Measurements from ENCODE around the gene TKTL1.

TKTL1 gene

DNA sequence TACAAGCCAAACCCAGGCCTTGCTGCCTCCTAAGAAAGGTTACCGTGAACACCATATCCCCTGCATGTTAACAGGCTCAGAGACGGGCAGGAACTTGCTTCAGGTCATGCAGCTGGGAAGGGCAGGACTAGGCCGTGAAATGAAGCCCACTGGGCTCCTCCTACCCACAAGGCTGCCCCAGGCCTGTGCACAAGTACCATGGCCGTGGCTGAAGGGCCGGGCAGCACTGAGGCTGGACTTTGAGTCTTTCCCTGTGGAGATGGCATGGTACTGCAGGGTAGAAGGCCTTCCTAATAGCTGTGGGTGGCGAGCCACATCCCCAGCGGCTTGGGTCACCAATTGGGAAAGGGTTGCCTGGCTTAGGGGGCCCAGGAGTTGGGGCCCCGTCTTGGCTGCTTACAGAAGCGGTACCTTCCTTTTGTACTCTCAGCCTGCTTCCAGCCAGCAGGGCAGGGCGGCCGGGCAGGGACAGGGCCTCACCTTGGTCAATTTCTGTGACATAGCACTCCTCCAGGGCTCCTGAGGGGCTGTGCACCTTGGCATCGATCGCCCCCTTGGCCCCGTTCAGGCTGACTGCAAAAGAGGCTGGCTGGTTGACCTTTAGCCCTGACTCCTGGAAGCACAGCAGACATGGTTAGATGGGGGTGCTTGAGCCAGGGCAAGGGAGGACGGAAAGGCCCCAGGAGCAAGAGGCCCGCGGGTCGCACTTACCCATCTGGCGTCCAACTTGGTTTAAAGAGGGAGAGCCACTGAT lies 55.0 kb downstream of the TKTL1 start:
- H3K4me3 ChIP-seq (replicated peaks; ENCODE audit: low read depth, low read length): no peak overlapping the region
- no peak for DNase-seq (ENCODE audit: low read depth)
- TF ChIP-seq, protein P1, sequence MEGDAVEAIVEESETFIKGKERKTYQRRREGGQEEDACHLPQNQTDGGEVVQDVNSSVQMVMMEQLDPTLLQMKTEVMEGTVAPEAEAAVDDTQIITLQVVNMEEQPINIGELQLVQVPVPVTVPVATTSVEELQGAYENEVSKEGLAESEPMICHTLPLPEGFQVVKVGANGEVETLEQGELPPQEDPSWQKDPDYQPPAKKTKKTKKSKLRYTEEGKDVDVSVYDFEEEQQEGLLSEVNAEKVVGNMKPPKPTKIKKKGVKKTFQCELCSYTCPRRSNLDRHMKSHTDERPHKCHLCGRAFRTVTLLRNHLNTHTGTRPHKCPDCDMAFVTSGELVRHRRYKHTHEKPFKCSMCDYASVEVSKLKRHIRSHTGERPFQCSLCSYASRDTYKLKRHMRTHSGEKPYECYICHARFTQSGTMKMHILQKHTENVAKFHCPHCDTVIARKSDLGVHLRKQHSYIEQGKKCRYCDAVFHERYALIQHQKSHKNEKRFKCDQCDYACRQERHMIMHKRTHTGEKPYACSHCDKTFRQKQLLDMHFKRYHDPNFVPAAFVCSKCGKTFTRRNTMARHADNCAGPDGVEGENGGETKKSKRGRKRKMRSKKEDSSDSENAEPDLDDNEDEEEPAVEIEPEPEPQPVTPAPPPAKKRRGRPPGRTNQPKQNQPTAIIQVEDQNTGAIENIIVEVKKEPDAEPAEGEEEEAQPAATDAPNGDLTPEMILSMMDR (IDR thresholded peaks at IDR 0.05; ENCODE audit: low read length, missing control alignments): no peak

DNA sequence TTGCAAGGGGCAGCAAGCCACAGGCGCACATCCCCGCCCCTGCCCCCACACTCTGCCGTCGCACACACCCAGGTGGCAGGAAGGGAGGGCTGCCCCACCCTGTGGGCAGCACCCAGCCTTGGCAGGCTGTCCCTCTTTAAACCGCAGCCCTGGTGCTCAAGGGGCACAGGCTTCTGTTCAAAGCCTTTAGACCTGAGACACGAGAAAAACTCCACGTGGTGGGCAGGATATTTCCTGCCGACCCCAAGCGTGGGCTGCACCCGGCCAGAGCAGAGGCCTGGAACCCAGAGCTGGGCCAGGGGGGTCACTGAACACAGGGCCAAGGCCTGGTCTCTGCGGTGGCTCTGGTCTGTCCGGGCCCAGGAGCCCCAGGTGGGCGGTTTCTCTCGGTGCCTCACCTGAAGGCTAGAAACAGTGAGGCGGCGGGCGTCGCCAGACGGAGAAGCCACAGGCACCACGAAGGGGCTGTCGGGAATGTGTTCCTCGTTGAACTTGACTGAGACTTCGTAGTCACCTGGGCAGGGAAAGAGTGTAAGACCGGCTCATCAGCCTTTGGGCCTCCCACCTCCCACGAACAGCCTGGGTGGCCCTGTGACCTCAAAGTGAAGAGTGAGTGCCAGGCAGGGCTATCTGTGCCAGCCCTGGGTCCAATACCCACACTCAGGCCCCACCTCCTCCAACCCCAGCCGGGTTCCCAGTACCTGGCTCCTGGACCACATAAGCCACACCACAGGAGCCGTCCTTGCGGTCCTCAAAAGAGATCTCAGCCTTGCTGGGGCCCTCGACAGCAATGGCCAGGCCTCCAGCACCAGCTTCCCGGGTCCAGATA lies 55.8 kb downstream of the TKTL1 start:
- DNase-seq (ENCODE audit: low read depth): no peak
- TF ChIP-seq, protein P1 (IDR thresholded peaks at IDR 0.05; ENCODE audit: low read length, missing control alignments): no peak
- no peak overlapping the region for H3K4me3 ChIP-seq (replicated peaks; ENCODE audit: low read depth, low read length)

DNA sequence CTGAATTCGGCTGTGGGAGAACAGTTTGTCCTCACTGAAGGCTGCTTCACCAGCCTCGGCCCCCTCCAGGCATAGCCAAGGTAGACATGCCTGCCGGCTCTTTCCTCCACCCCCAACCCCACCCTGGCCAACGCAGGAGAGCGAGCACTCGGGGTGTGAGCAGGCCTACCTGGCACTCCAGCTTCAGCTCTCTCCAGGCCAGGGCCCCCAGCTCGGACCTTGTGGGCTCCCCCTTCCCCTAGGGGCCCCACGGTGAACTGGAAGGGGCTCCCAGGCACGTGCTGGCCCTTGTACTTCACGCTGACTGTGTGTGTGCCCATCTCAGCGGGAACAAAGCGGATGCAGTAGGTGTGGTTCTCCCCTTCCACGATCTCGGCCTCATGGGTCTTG lies 56.4 kb downstream of the TKTL1 start:
- no peak overlapping the region for H3K4me3 ChIP-seq (replicated peaks; ENCODE audit: low read depth, low read length)
- TF ChIP-seq, protein P1 (IDR thresholded peaks at IDR 0.05; ENCODE audit: low read length, missing control alignments): no peak
- DNase-seq (ENCODE audit: low read depth): no peak

DNA sequence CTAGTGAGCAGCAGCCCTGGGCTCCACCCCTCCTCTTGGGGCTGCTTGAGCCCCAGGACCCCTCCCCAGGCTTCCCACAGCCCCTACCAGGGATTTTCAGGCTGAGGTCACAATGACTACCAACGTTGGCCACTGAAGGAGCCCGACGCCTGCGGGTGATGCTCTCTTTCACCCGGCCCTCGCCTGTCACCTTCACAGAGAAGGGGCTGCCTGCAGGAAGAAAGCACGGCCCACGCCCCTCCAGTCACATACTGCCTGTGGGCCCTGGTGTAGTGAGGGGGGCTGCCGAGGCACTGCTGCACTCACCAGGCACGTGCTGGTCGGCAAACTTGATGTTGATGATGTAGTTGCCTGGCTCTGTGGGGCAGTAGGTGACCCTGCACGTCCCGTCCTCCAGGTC lies 56.9 kb downstream of the TKTL1 start:
- no peak for DNase-seq (ENCODE audit: low read depth)
- TF ChIP-seq, protein P1 (IDR thresholded peaks at IDR 0.05; ENCODE audit: low read length, missing control alignments): no peak
- H3K4me3 ChIP-seq (replicated peaks; ENCODE audit: low read depth, low read length): no peak overlapping the region

DNA sequence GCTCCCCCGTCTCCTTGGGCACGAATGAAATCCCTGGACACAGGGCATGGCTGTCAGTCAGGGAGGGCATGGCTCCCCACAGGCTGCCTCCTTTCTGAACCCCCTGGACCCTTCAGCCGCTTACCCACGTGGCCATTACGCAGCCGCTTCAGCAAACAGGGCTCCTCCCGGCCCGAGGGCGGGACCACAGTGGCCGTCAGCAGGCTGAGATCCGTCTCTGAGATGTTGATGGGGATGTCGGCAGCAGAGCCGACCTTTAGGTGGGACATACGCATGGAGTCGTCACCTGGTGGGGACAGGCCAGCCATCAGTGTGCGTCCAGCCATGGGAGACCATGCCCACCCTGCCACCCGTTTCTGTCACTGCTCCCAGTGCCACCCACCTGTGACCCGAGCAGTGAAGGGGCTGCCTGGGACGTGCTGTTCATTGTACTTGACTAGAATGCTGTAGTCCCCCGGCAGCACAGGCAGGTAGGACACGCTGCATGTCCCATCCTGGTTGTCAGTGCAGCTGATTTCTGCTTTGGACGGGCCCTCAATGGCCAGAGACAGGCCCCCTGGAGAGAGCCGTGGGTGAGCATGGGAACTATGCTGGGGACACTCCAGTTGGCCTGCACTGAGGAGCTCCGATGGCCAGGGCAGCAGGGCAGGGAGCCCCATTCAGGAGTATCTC lies 57.7 kb downstream of the TKTL1 start:
- H3K4me3 ChIP-seq (replicated peaks; ENCODE audit: low read depth, low read length): no peak overlapping the region
- TF ChIP-seq, protein P1 (IDR thresholded peaks at IDR 0.05; ENCODE audit: low read length, missing control alignments): no peak
- no peak for DNase-seq (ENCODE audit: low read depth)

DNA sequence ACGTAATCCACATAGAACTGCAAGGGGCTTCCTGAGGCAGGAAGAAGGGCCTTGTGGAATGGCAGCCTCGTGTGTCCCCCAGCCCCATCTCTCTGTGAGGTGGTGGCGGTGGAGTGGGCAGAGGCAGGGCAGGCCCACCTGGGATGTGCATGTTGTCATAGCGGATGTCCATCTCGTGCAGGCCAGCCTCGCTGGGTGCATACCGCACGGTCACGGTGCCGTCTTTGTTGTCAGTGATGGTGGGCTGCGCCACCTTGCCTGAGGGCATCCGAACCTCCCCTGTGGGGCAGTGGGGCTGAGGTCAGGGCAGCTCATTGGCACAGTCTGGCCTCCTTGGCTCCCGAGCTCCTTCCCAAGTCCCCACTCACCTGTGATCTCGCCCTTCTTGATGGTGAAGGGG lies 58.4 kb downstream of the TKTL1 start:
- H3K4me3 ChIP-seq (replicated peaks; ENCODE audit: low read depth, low read length): no peak overlapping the region
- no peak for DNase-seq (ENCODE audit: low read depth)
- TF ChIP-seq, protein P1 (IDR thresholded peaks at IDR 0.05; ENCODE audit: low read length, missing control alignments): no peak

Measured in fibroblast of pulmonary artery (primary cell).